CD14-positive monocyte (primary cell): ENCODE measurements around the gene ILDR2. TPM values are rescaled to one million over a fixed set of nuclear protein-coding genes. Genes with fewer than 3 reads are reported as not detected.

Source experiments
- DNase-seq, 3 donors: peaks; one replicate each; pipeline ENCODE4 v3.0.0-alpha.2; 2011 to 2022
- H2AFZ ChIP-seq: 2 replicates; pipeline ENCODE4 v1.6.0; 2012; ENCODE audit warnings: mild to moderate bottlenecking, low read depth, low read length, inconsistent platforms; ENCODE audit not compliant: insufficient read depth, poor library complexity, severe bottlenecking
- H3K27ac ChIP-seq, 2 donors: 1 replicate in 1 of 2; 2 replicates in 1 of 2; pipeline ENCODE4 v1.5.1; 2012 to 2013; ENCODE audit warnings: low read length in 2 of 2, control low read depth in 1 of 2, inconsistent platforms in 1 of 2, low read depth in 1 of 2, mild to moderate bottlenecking in 1 of 2
- H3K27me3 ChIP-seq, 2 donors: one replicate each; pipeline versions ENCODE4 v1.6.0 to v1.6.1; 2011 to 2013; ENCODE audit warnings: low read length in 2 of 2; ENCODE audit not compliant: control insufficient read depth in 2 of 2, insufficient read depth in 2 of 2
- H3K36me3 ChIP-seq, 2 donors: replicated peaks in 1 of 2; 1 replicate in 1 of 2; 2 replicates in 1 of 2; pipeline versions ENCODE4 v1.5.1 to v1.6.1; 2012 to 2013; ENCODE audit warnings: low read length in 2 of 2, control low read depth in 1 of 2, inconsistent platforms in 1 of 2, mild to moderate bottlenecking in 1 of 2; ENCODE audit not compliant: insufficient read depth in 2 of 2, control insufficient read depth in 1 of 2
- H3K4me1 ChIP-seq, 2 donors: 1 replicate in 1 of 2; 2 replicates in 1 of 2; pipeline versions ENCODE4 v1.5.1 to v1.6.1; 2012 to 2013; ENCODE audit warnings: low read length in 2 of 2, control low read depth in 1 of 2, inconsistent platforms in 1 of 2, mild to moderate bottlenecking in 1 of 2, moderate library complexity in 1 of 2; ENCODE audit not compliant: insufficient read depth in 2 of 2, control insufficient read depth in 1 of 2
- H3K4me2 ChIP-seq: replicated peaks from 2 replicates; pipeline ENCODE3; 2012; ENCODE audit warnings: low read length, moderate library complexity, mild to moderate bottlenecking; ENCODE audit not compliant: poor library complexity, severe bottlenecking; ENCODE audit errors: extremely low read depth
- H3K4me3 ChIP-seq, 3 experiments: fragments of 200-600 bp in 1 of 3; sonication (generic) in 1 of 3; replicated peaks in 1 of 3; 1 replicate in 2 of 3; 2 replicates in 1 of 3; pipeline ENCODE4 v1.5.1; 2011 to 2013; ENCODE audit warnings: low read length in 3 of 3, mild to moderate bottlenecking in 3 of 3, control low read depth in 2 of 3, low read depth in 2 of 3, inconsistent platforms in 1 of 3, moderate library complexity in 1 of 3
- H3K79me2 ChIP-seq: 2 replicates; pipeline ENCODE4 v1.6.0; 2012; ENCODE audit warnings: mild to moderate bottlenecking, control low read depth, inconsistent platforms, low read length, moderate library complexity; ENCODE audit not compliant: insufficient read depth
- H3K9ac ChIP-seq: 2 replicates; pipeline ENCODE4 v1.6.0; 2017; ENCODE audit warnings: low read length, mild to moderate bottlenecking; ENCODE audit not compliant: insufficient read depth, poor library complexity, severe bottlenecking
- H3K9me3 ChIP-seq, 2 donors: replicated peaks in 1 of 2; 1 replicate in 1 of 2; 2 replicates in 1 of 2; pipeline versions ENCODE4 v1.5.1 to v1.6.1; 2012 to 2013; ENCODE audit warnings: low read length in 2 of 2, control low read depth in 1 of 2; ENCODE audit not compliant: control insufficient read depth in 1 of 2, insufficient read depth in 1 of 2
- H4K20me1 ChIP-seq: 2 replicates; pipeline ENCODE4 v1.6.0; 2012; ENCODE audit warnings: mild to moderate bottlenecking, low read length, control low read depth, moderate library complexity; ENCODE audit not compliant: insufficient read depth
- H3K27ac Mint-ChIP-seq, 7 donors: one replicate each; pipeline ENCODE4 v1.8.0; 2020; ENCODE audit warnings: mild to moderate bottlenecking in 7 of 7, mixed read lengths in 7 of 7, moderate library complexity in 6 of 7, inconsistent platforms in 2 of 7
- H3K27me3 Mint-ChIP-seq, 3 donors: one replicate each; pipeline ENCODE4 v1.8.0; 2021 to 2022; ENCODE audit warnings: low read depth in 3 of 3, mild to moderate bottlenecking in 3 of 3, mixed read lengths in 3 of 3, moderate library complexity in 3 of 3, inconsistent platforms in 1 of 3
- H3K36me3 Mint-ChIP-seq, 2 donors: one replicate each; pipeline ENCODE4 v1.8.0; 2020; ENCODE audit warnings: mixed read lengths in 2 of 2, inconsistent platforms in 1 of 2, mild to moderate bottlenecking in 1 of 2
- H3K4me1 Mint-ChIP-seq: one replicate; pipeline ENCODE4 v1.8.0; 2020; ENCODE audit warnings: mild to moderate bottlenecking, mixed read lengths
- H3K4me3 Mint-ChIP-seq, 2 donors: one replicate each; pipeline ENCODE4 v1.8.0; 2020; ENCODE audit warnings: mild to moderate bottlenecking in 2 of 2, mixed read lengths in 2 of 2, moderate library complexity in 1 of 2
- H3K9me3 Mint-ChIP-seq, 7 donors: one replicate each; pipeline ENCODE4 v1.8.0; 2020 to 2022; ENCODE audit warnings: mixed read lengths in 7 of 7, mild to moderate bottlenecking in 6 of 7, moderate library complexity in 6 of 7, inconsistent platforms in 2 of 7
- CTCF ChIP-seq: fragments of 200-600 bp; IDR thresholded peaks from one replicate; pipeline ENCODE4 v1.8.0; 2022; ENCODE audit warnings: antibody characterized with exemption, mild to moderate bottlenecking
- WGBS: methylation state at CpG from one replicate; pipeline ENCODE4 v1.1.5; 2013; ENCODE audit warnings: missing lambda C conversion rate; ENCODE audit not compliant: insufficient coverage; 5-methylcytosine and 5-hydroxymethylcytosine counted together
- intact Hi-C, 2 donors: fragments of 100-400 bp; cut with micrococcal nuclease; formaldehyde crosslinking; loops; one replicate each; pipeline versions ENCODE4 v1.15.0 to v1.15.1; 2023
- polyA plus RNA-seq, 3 donors: library from polyadenylated mRNA; depleted of rRNA in 1 of 3; unstranded in 2 of 3; stranded (reverse) in 1 of 3; fragments of 300-500 nt in 2 of 3; fragments of >200 nt in 1 of 3; fragmentation: Illumina TruSeq in 2 of 3; gene quantifications; 1 replicate in 2 of 3; 2 replicates in 1 of 3; pipeline ENCODE4 v1.2.3, GENCODE V29; 2012 to 2021

The ILDR2 gene
- polyA plus RNA-seq, 3 donors = not detected

DNA sequence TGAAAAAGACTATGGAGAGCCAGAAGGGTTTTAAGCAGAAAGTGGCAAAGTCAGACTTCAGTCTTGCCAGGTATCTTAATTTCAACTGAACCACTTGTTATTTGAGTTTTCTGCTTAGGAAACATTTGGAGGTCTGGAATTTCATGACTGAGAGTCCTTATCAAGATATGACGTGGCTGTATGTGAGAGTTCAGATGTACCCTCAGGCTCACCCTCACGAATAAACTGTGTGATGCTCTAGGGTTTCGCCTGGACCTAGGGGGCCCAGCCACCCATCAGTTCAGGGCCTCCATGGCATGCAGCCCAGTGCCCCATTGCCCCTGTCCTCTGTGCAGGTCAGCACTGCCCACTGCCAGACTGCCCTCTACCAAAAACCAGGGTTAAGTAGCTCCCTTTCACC, 68.7 kb downstream of the ILDR2 start:
- H3K9me3 Mint-ChIP-seq = peaks cover 0 to 11% (median 4%) of the 10 kb centered on the region in 7 donors

DNA sequence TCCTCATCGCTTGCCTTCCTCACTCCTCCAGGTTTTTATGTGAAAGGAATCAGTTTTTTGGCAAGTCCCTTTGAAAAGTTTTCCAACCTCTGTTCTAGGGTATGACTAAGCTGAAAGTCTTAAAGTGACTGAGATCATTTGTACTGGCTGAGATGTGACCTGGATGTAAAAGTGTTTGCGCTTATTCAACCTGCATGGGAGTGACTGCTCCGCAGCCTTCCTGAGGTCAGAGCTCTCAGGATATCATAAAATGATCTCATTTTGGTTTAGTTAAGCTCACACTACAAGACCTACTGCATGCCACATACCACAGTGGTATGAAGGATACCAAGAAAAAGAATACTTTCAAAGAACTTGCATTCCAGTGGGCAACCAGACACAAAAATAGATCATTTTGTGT, 69.4 kb downstream of the ILDR2 start:
- Histone ChIP-seq H3K9ac (no peak overlapping the region), H3K4me3 (no peak overlapping the region), H3K79me2 (no peaks in the 10 kb centered on the region), H3K4me1 (peaks cover 25 to 33% of the 10 kb centered on the region in 2 donors), H3K4me2 (no peak overlapping the region), H3K9me3 (no peaks in the 10 kb centered on the region), H3K27me3 (no peaks in the 10 kb centered on the region), H4K20me1 (no peaks in the 10 kb centered on the region), H2AFZ (no peak overlapping the region), H3K36me3 (no peaks in the 10 kb centered on the region), H3K27ac (no peak overlapping the region)
- H3K9me3 Mint-ChIP-seq = peaks cover 0 to 8% (median 2%) of the 10 kb centered on the region in 7 donors
- peaks cover 0 to 3% of the 10 kb centered on the region in 2 donors for H3K36me3 Mint-ChIP-seq
- H3K27ac Mint-ChIP-seq = no peak overlapping the region
- no peak for DNase-seq
- no peak overlapping the region for H3K4me3 Mint-ChIP-seq
- H3K4me1 Mint-ChIP-seq = peaks cover 35% of the 10 kb centered on the region
- intact Hi-C loops = no loop called here
- peaks cover 0 to 1% (median 1%) of the 10 kb centered on the region in 3 donors for H3K27me3 Mint-ChIP-seq
- TF ChIP-seq CTCF = no peak
- no CpG with 5 or more reads among the region's 3 CpGs for WGBS

More for the DNA sequence above, 68.7 kb downstream of the ILDR2 start:
- Histone ChIP-seq H2AFZ (no peak overlapping the region), H3K79me2 (no peaks in the 10 kb centered on the region), H3K9ac (no peak overlapping the region), H3K36me3 (no peaks in the 10 kb centered on the region), H3K9me3 (no peaks in the 10 kb centered on the region), H3K4me1 (peaks cover 20 to 25% of the 10 kb centered on the region in 2 donors), H3K27ac (no peak overlapping the region), H4K20me1 (no peaks in the 10 kb centered on the region), H3K27me3 (no peaks in the 10 kb centered on the region), H3K4me3 (no peak overlapping the region), H3K4me2 (no peak overlapping the region)
- TF ChIP-seq CTCF = no peak
- no peak overlapping the region for H3K27ac Mint-ChIP-seq
- H3K27me3 Mint-ChIP-seq = peaks cover 0 to 1% (median 1%) of the 10 kb centered on the region in 3 donors
- no peak for DNase-seq
- H3K4me1 Mint-ChIP-seq = peaks cover 28% of the 10 kb centered on the region
- 100% methylated on average over 3 of the region's 3 CpGs for WGBS
- H3K36me3 Mint-ChIP-seq = peaks cover 0 to 3% of the 10 kb centered on the region in 2 donors
- intact Hi-C loops = no loop called here
- no peak overlapping the region for H3K4me3 Mint-ChIP-seq
